ENCODE measurements around the gene STK24. TPM values are rescaled to one million over a fixed set of nuclear protein-coding genes. Genes with fewer than 3 reads are reported as not detected.

The STK24 gene
- total RNA-seq, 2 donors from 2014 or later: 73.0 to 90.1 TPM

GRCh38 chr13:98487522-98487921 lies 89.4 kb downstream of the STK24 start:
- no peaks in the 10 kb centered on the region for H3K36me3 Mint-ChIP-seq
- H3K4me3 Mint-ChIP-seq: no peak overlapping the region
- no peak overlapping the region for H3K27ac Mint-ChIP-seq
- H3K4me1 Mint-ChIP-seq (ENCODE audit: low read depth in 2 of 2): peaks cover 56 to 60% of the 10 kb centered on the region in 2 donors
- DNase-seq (ENCODE audit: low spot score) (no peak), ATAC-seq (no peak)
- H3K27me3 Mint-ChIP-seq: no peaks in the 10 kb centered on the region
- no peaks in the 10 kb centered on the region for H3K9me3 Mint-ChIP-seq

- no peaks in the 10 kb centered on the region for H3K36me3 Mint-ChIP-seq
Observed at GRCh38 chr13:98487016-98487415, 89.9 kb downstream of the STK24 start.

GRCh38 chr13:98486412-98486811 lies 90.5 kb downstream of the STK24 start:
- peaks cover 51 to 53% of the 10 kb centered on the region in 2 donors for H3K4me1 Mint-ChIP-seq (ENCODE audit: low read depth in 2 of 2)
- no peaks in the 10 kb centered on the region for H3K27me3 Mint-ChIP-seq
- H3K27ac Mint-ChIP-seq: no peak overlapping the region
- ATAC-seq (no peak), DNase-seq (ENCODE audit: low spot score) (no peak)
- H3K9me3 Mint-ChIP-seq: no peaks in the 10 kb centered on the region
- no peaks in the 10 kb centered on the region for H3K36me3 Mint-ChIP-seq
- H3K4me3 Mint-ChIP-seq: no peak overlapping the region

More at GRCh38 chr13:98487016-98487415, 89.9 kb downstream of the STK24 start:
- DNase-seq (ENCODE audit: low spot score): no peak
- Mint-ChIP-seq H3K27ac (no peak overlapping the region), H3K9me3 (no peaks in the 10 kb centered on the region), H3K4me3 (no peak overlapping the region), H3K4me1 (ENCODE audit: low read depth in 2 of 2) (peaks cover 50 to 55% of the 10 kb centered on the region in 2 donors), H3K27me3 (no peaks in the 10 kb centered on the region)
- no peak for ATAC-seq

GRCh38 chr13:98485561-98485960 lies 91.3 kb downstream of the STK24 start:
- H3K36me3 Mint-ChIP-seq: peaks cover 5% of the 10 kb centered on the region
- DNase-seq (ENCODE audit: low spot score) (no peak), ATAC-seq (no peak)
- H3K27ac Mint-ChIP-seq: peak overlapping the region in 1 of 2 donors; percentile 71
- H3K9me3 Mint-ChIP-seq: no peaks in the 10 kb centered on the region
- no peaks in the 10 kb centered on the region for H3K27me3 Mint-ChIP-seq
- no peak overlapping the region for H3K4me3 Mint-ChIP-seq
- H3K4me1 Mint-ChIP-seq (ENCODE audit: low read depth in 2 of 2): peaks cover 52 to 55% of the 10 kb centered on the region in 2 donors

GRCh38 chr13:98484289-98485219 lies 92.4 kb downstream of the STK24 start:
- Mint-ChIP-seq H3K27ac (peak overlapping the region; percentile 13 to 71), H3K27me3 (no peaks in the 10 kb centered on the region), H3K4me1 (ENCODE audit: low read depth in 2 of 2) (peaks cover 46 to 55% of the 10 kb centered on the region in 2 donors), H3K36me3 (peaks cover 5% of the 10 kb centered on the region), H3K9me3 (no peaks in the 10 kb centered on the region), H3K4me3 (peak overlapping the region; percentile 41)
- peak; percentile 78 to 86 for ATAC-seq
- no peak for DNase-seq (ENCODE audit: low spot score)

- H3K9me3 Mint-ChIP-seq: no peaks in the 10 kb centered on the region
- H3K4me3 Mint-ChIP-seq: no peak overlapping the region
- DNase-seq (ENCODE audit: low spot score) (no peak), ATAC-seq (no peak)
- peaks cover 5% of the 10 kb centered on the region for H3K36me3 Mint-ChIP-seq
- no peaks in the 10 kb centered on the region for H3K27me3 Mint-ChIP-seq
- peaks cover 44 to 61% of the 10 kb centered on the region in 2 donors for H3K4me1 Mint-ChIP-seq (ENCODE audit: low read depth in 2 of 2)
- no peak overlapping the region for H3K27ac Mint-ChIP-seq
Observed at GRCh38 chr13:98483601-98484288, 93.2 kb downstream of the STK24 start.

- Mint-ChIP-seq H3K4me1 (ENCODE audit: low read depth in 2 of 2) (peaks cover 54 to 67% of the 10 kb centered on the region in 2 donors), H3K27ac (no peak overlapping the region), H3K36me3 (peaks cover 5% of the 10 kb centered on the region), H3K27me3 (no peaks in the 10 kb centered on the region), H3K4me3 (no peak overlapping the region), H3K9me3 (no peaks in the 10 kb centered on the region)
- ATAC-seq: no peak
- DNase-seq (ENCODE audit: low spot score): peak; percentile 34
Observed at GRCh38 chr13:98482476-98483444, 94.1 kb downstream of the STK24 start.

- DNase-seq (ENCODE audit: low spot score): no peak
Observed at GRCh38 chr13:98480915-98481877, 95.7 kb downstream of the STK24 start.

GRCh38 chr13:98479496-98480003 lies 97.4 kb downstream of the STK24 start:
- peaks cover 48 to 60% of the 10 kb centered on the region in 2 donors for H3K4me1 Mint-ChIP-seq (ENCODE audit: low read depth in 2 of 2)
- H3K9me3 Mint-ChIP-seq: no peaks in the 10 kb centered on the region
- no peak for DNase-seq (ENCODE audit: low spot score)
- no peak overlapping the region for H3K4me3 Mint-ChIP-seq
- ATAC-seq: no peak
- peaks cover 5% of the 10 kb centered on the region for H3K36me3 Mint-ChIP-seq
- H3K27ac Mint-ChIP-seq: peak overlapping the region in 1 of 2 donors; percentile 21
- H3K27me3 Mint-ChIP-seq: no peaks in the 10 kb centered on the region

More at GRCh38 chr13:98480915-98481877, 95.7 kb downstream of the STK24 start:
- Mint-ChIP-seq H3K36me3 (peaks cover 5% of the 10 kb centered on the region), H3K27ac (peak overlapping the region; percentile 43 to 71), H3K4me1 (ENCODE audit: low read depth in 2 of 2) (peaks cover 58 to 70% of the 10 kb centered on the region in 2 donors), H3K4me3 (peak overlapping the region; percentile 70), H3K27me3 (no peaks in the 10 kb centered on the region), H3K9me3 (no peaks in the 10 kb centered on the region)
- ATAC-seq: peak; percentile 48 to 63

- ATAC-seq (peak; percentile 49 to 58), DNase-seq (ENCODE audit: low spot score) (peak; percentile 58)
- peak overlapping the region; percentile 78 for H3K4me3 Mint-ChIP-seq
- no peaks in the 10 kb centered on the region for H3K27me3 Mint-ChIP-seq
- peak overlapping the region; percentile 77 to 88 for H3K27ac Mint-ChIP-seq
- H3K4me1 Mint-ChIP-seq (ENCODE audit: low read depth in 2 of 2): peaks cover 43 to 53% of the 10 kb centered on the region in 2 donors
- no peaks in the 10 kb centered on the region for H3K9me3 Mint-ChIP-seq
- H3K36me3 Mint-ChIP-seq: peaks cover 5% of the 10 kb centered on the region
Observed at GRCh38 chr13:98478189-98479129, 98.4 kb downstream of the STK24 start.

GRCh38 chr13:98476538-98476966 lies 100.4 kb downstream of the STK24 start:
- Mint-ChIP-seq H3K36me3 (peaks cover 19% of the 10 kb centered on the region), H3K4me1 (ENCODE audit: low read depth in 2 of 2) (peaks cover 55 to 66% of the 10 kb centered on the region in 2 donors), H3K27ac (peak overlapping the region; percentile 77 to 88), H3K9me3 (no peaks in the 10 kb centered on the region), H3K27me3 (no peaks in the 10 kb centered on the region), H3K4me3 (peak overlapping the region; percentile 81)
- DNase-seq (ENCODE audit: low spot score): peak; percentile 95
- peak; percentile 96 to 98 for ATAC-seq

Measured in natural killer cell treated with Interleukin-12 subunit alpha and Interleukin-12 subunit beta and Interleukin-15 and Interleukin-18, amount 100 ng/mL, for 72 hours (primary cell).